ENCODE data around the gene BRCA2. TPM values are rescaled to one million over a fixed set of nuclear protein-coding genes. Genes with fewer than 3 reads are reported as not detected.

BRCA2 gene
- total RNA-seq, 1 donor from 2014 or later: 14.7 TPM

- H3K27me3 Mint-ChIP-seq: no peaks in the 10 kb centered on the region
- no peak for TF ChIP-seq CTCF (IDR thresholded peaks at IDR 0.05; ENCODE audit: unreplicated experiment)
- no peak for DNase-seq (ENCODE audit: low spot score, unreplicated experiment)
- H3K27ac Mint-ChIP-seq: no peak overlapping the region
- no peak overlapping the region for H3K4me3 Mint-ChIP-seq (ENCODE audit: low read depth)
- H3K9me3 Mint-ChIP-seq (ENCODE audit: low read depth): no peaks in the 10 kb centered on the region
- H3K4me1 Mint-ChIP-seq (ENCODE audit: low read depth): peaks cover 3% of the 10 kb centered on the region
- peaks cover 18% of the 10 kb centered on the region for H3K36me3 Mint-ChIP-seq (ENCODE audit: insufficient read depth)
These were observed 123.6 kb downstream of the BRCA2 start for GRCh38 chr13:32438871-32439270.

- H3K9me3 Mint-ChIP-seq (ENCODE audit: low read depth): no peaks in the 10 kb centered on the region
- no peaks in the 10 kb centered on the region for H3K27me3 Mint-ChIP-seq
- H3K4me3 Mint-ChIP-seq (ENCODE audit: low read depth): no peak overlapping the region
These were observed 127.8 kb downstream of the BRCA2 start for GRCh38 chr13:32443111-32443510.

GRCh38 chr13:32445461-32445860 lies 130.2 kb downstream of the BRCA2 start:
- Mint-ChIP-seq H3K27me3 (no peaks in the 10 kb centered on the region), H3K4me1 (ENCODE audit: low read depth) (peaks cover 8% of the 10 kb centered on the region), H3K27ac (no peak overlapping the region), H3K4me3 (ENCODE audit: low read depth) (no peak overlapping the region), H3K9me3 (ENCODE audit: low read depth) (no peaks in the 10 kb centered on the region), H3K36me3 (ENCODE audit: insufficient read depth) (peaks cover 9% of the 10 kb centered on the region)
- DNase-seq (ENCODE audit: low spot score, unreplicated experiment): no peak
- no peak for TF ChIP-seq CTCF (IDR thresholded peaks at IDR 0.05; ENCODE audit: unreplicated experiment)

More at GRCh38 chr13:32443111-32443510, 127.8 kb downstream of the BRCA2 start:
- Mint-ChIP-seq H3K27ac (no peak overlapping the region), H3K36me3 (ENCODE audit: insufficient read depth) (peaks cover 13% of the 10 kb centered on the region), H3K4me1 (ENCODE audit: low read depth) (peaks cover 8% of the 10 kb centered on the region)
- peak; percentile 37 for TF ChIP-seq CTCF (IDR thresholded peaks at IDR 0.05; ENCODE audit: unreplicated experiment)
- no peak for DNase-seq (ENCODE audit: low spot score, unreplicated experiment)

- no peak for TF ChIP-seq CTCF (IDR thresholded peaks at IDR 0.05; ENCODE audit: unreplicated experiment)
- H3K36me3 Mint-ChIP-seq (ENCODE audit: insufficient read depth): peaks cover 11% of the 10 kb centered on the region
- H3K27ac Mint-ChIP-seq: no peak overlapping the region
- peaks cover 8% of the 10 kb centered on the region for H3K4me1 Mint-ChIP-seq (ENCODE audit: low read depth)
- H3K9me3 Mint-ChIP-seq (ENCODE audit: low read depth): no peaks in the 10 kb centered on the region
- H3K27me3 Mint-ChIP-seq: no peaks in the 10 kb centered on the region
- no peak overlapping the region for H3K4me3 Mint-ChIP-seq (ENCODE audit: low read depth)
- no peak for DNase-seq (ENCODE audit: low spot score, unreplicated experiment)
These were observed 130.9 kb downstream of the BRCA2 start for GRCh38 chr13:32446220-32446619.

- no peak for TF ChIP-seq CTCF (IDR thresholded peaks at IDR 0.05; ENCODE audit: unreplicated experiment)
- Mint-ChIP-seq H3K4me1 (ENCODE audit: low read depth) (peaks cover 8% of the 10 kb centered on the region), H3K9me3 (ENCODE audit: low read depth) (no peaks in the 10 kb centered on the region), H3K27me3 (no peaks in the 10 kb centered on the region), H3K27ac (no peak overlapping the region), H3K36me3 (ENCODE audit: insufficient read depth) (peaks cover 10% of the 10 kb centered on the region), H3K4me3 (ENCODE audit: low read depth) (no peak overlapping the region)
- DNase-seq (ENCODE audit: low spot score, unreplicated experiment): no peak
These were observed 131.6 kb downstream of the BRCA2 start for GRCh38 chr13:32446773-32447465.

Data from progenitor cell of endocrine pancreas (in vitro differentiated cells).